Keratinocyte (primary cell): Measurements from ENCODE around the gene ADSL. TPM values are rescaled to one million over a fixed set of nuclear protein-coding genes. Genes with fewer than 3 reads are reported as not detected.

ENCODE experiments used
- DNase-seq: peaks from one replicate; pipeline ENCODE4 v3.0.0-alpha.2; 2011; ENCODE audit warnings: low read depth, missing footprints, low spot score
- FAIRE-seq: peaks from 2 replicates; lab custom pipeline; 2011; peaks lifted over from hg19 to GRCh38; lab: Jason Lieb, UNC
- H2AFZ ChIP-seq: 2 replicates; pipeline ENCODE4 v1.6.0; 2012; ENCODE audit warnings: low read length, control low read depth, inconsistent platforms; ENCODE audit not compliant: control insufficient read depth
- H3K27ac ChIP-seq: 2 replicates; pipeline ENCODE4 v1.5.1; 2011; ENCODE audit warnings: low read length; ENCODE audit not compliant: control insufficient read depth, insufficient read depth
- H3K27me3 ChIP-seq: 3 replicates; pipeline ENCODE4 v1.6.0; 2011; ENCODE audit warnings: low read length; ENCODE audit not compliant: control insufficient read depth, insufficient read depth; ENCODE audit errors: extremely low read depth
- H3K36me3 ChIP-seq, 2 experiments: 2 replicates in 1 of 2; 3 replicates in 1 of 2; pipeline ENCODE4 v1.5.1; 2011; ENCODE audit warnings: low read length in 2 of 2, mild to moderate bottlenecking in 1 of 2; ENCODE audit not compliant: control insufficient read depth in 2 of 2, insufficient read depth in 2 of 2; ENCODE audit errors: extremely low read depth in 1 of 2
- H3K4me1 ChIP-seq: 3 replicates; pipeline ENCODE4 v1.5.1; 2011; ENCODE audit warnings: low read length; ENCODE audit not compliant: control insufficient read depth, insufficient read depth; ENCODE audit errors: extremely low read depth
- H3K4me2 ChIP-seq: 3 replicates; pipeline ENCODE4 v1.6.0; 2011; ENCODE audit warnings: low read depth, low read length; ENCODE audit not compliant: control insufficient read depth, insufficient read depth; ENCODE audit errors: extremely low read depth
- H3K4me3 ChIP-seq, 3 experiments: fragments of 200-600 bp in 1 of 3; sonication (generic) in 1 of 3; 2 replicates in 2 of 3; 3 replicates in 1 of 3; pipeline ENCODE4 v1.5.1; 2011 to 2016; ENCODE audit warnings: low read length in 3 of 3, mild to moderate bottlenecking in 3 of 3, control low read depth in 2 of 3, inconsistent platforms in 1 of 3, low read depth in 1 of 3, mixed read lengths in 1 of 3, mixed run types in 1 of 3, moderate library complexity in 1 of 3; ENCODE audit not compliant: control insufficient read depth in 2 of 3, insufficient read depth in 2 of 3; ENCODE audit errors: extremely low read depth in 1 of 3
- H3K79me2 ChIP-seq: 2 replicates; pipeline ENCODE4 v1.6.0; 2012; ENCODE audit warnings: low read length; ENCODE audit not compliant: control insufficient read depth, insufficient read depth
- H3K9ac ChIP-seq: 3 replicates; pipeline ENCODE4 v1.6.0; 2011; ENCODE audit warnings: low read length; ENCODE audit not compliant: control insufficient read depth, insufficient read depth; ENCODE audit errors: extremely low read depth
- H3K9me1 ChIP-seq: 3 replicates; pipeline ENCODE4 v1.6.0; 2011; ENCODE audit warnings: low read length; ENCODE audit not compliant: control insufficient read depth, insufficient read depth; ENCODE audit errors: extremely low read depth
- H3K9me3 ChIP-seq: 2 replicates; pipeline ENCODE4 v1.5.1; 2012; ENCODE audit warnings: low read depth, low read length; ENCODE audit not compliant: control insufficient read depth
- H4K20me1 ChIP-seq: 3 replicates; pipeline ENCODE4 v1.6.0; 2011; ENCODE audit warnings: low read length; ENCODE audit not compliant: control insufficient read depth, insufficient read depth; ENCODE audit errors: extremely low read depth
- CTCF ChIP-seq, 3 experiments: IDR thresholded peaks in 1 of 3; conservative IDR thresholded peaks in 1 of 3; optimal IDR thresholded peaks in 1 of 3; 2 replicates in 2 of 3; 3 replicates in 1 of 3; pipeline versions ENCODE3 to v1.5.1; 2011; ENCODE audit warnings: low read length in 3 of 3, mild to moderate bottlenecking in 3 of 3, moderate library complexity in 2 of 3, control low read depth in 1 of 3, inconsistent platforms in 1 of 3; ENCODE audit not compliant: insufficient read depth in 2 of 3; ENCODE audit errors: extremely low read depth in 1 of 3
- EZH2 ChIP-seq: IDR thresholded peaks from one replicate; pipeline ENCODE4 v1.6.1; 2012; ENCODE audit warnings: inconsistent platforms, mild to moderate bottlenecking, low read length, moderate library complexity
- dilution Hi-C: fragments of 300-500 bp; cut with MboI; formaldehyde crosslinking; loops from one replicate; pipeline ENCODE4 v1.7.0; 2020; ENCODE audit warnings: low sequenced_read_pairs; ENCODE audit not compliant: extremely low pct_ligation_motif_present
- polyA plus RNA-seq, 5 experiments: library from polyadenylated mRNA; depleted of rRNA in 3 of 5; stranded (reverse) in 3 of 5; stranded (forward) in 1 of 5; unstranded in 1 of 5; fragments of >200 nt; gene quantifications; 1 replicate in 1 of 5; 2 replicates in 3 of 5; 3 replicates in 1 of 5; pipeline versions ENCODE4 v1.2.1 to v1.2.3, GENCODE V29; 2011 to 2012; ENCODE audit warnings: missing spikeins in 2 of 5, low read depth in 1 of 5, low replicate concordance in 1 of 5

The ADSL gene
- polyA plus RNA-seq, 1 donor (not counting 4 experiments of a cell fraction or from before 2014, with no cell fraction given), result 96.1 TPM

GRCh38 chr22:40340044-40340443 lies 6.3 kb upstream of the ADSL start:
- no peaks in the 10 kb centered on the region for H4K20me1 ChIP-seq
- no peaks in the 10 kb centered on the region for H3K9me3 ChIP-seq
- H3K36me3 ChIP-seq, result peaks cover 0 to 2% of the 10 kb centered on the region in 2 experiments
- H3K27me3 ChIP-seq, result no peaks in the 10 kb centered on the region
- H3K27ac ChIP-seq, result no peak overlapping the region
- H2AFZ ChIP-seq, result no peak overlapping the region
- no peak overlapping the region for H3K9ac ChIP-seq
- no peak overlapping the region for H3K4me3 ChIP-seq
- DNase-seq (no peak), FAIRE-seq (no peak)
- dilution Hi-C loops, result no loop called here
- H3K4me1 ChIP-seq, result no peaks in the 10 kb centered on the region
- H3K9me1 ChIP-seq, result no peaks in the 10 kb centered on the region
- no peak overlapping the region for H3K4me2 ChIP-seq
- no peaks in the 10 kb centered on the region for H3K79me2 ChIP-seq
- no peak for TF ChIP-seq EZH2

DNA sequence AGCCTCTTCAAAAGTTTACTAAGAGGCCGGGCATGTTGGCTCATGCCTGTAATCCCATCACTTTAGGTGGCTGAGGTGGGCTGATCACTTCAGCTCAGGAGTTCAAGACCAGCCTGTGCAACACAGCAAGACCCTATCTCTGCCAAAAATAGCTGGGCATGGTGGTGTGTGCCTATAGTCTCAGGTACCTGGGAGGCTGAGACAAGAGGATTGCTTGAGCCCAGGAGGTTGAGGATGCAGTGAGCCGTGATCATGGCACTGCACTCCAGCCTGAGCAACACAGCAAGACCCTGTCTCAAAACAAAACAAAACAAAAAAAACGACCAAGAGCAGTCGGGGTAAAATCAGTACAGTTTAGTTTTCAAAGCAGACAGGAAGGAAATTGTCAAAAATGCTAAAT lies 4.7 kb upstream of the ADSL start:
- dilution Hi-C loops, result no loop called here
- no peak for DNase-seq
- Histone ChIP-seq H3K27me3 (no peaks in the 10 kb centered on the region), H4K20me1 (no peaks in the 10 kb centered on the region), H2AFZ (no peak overlapping the region), H3K9me3 (no peaks in the 10 kb centered on the region), H3K4me1 (no peaks in the 10 kb centered on the region), H3K79me2 (no peaks in the 10 kb centered on the region), H3K9ac (no peak overlapping the region), H3K4me2 (no peak overlapping the region), H3K4me3 (no peak overlapping the region), H3K9me1 (no peaks in the 10 kb centered on the region), H3K36me3 (no peaks in the 10 kb centered on the region), H3K27ac (no peak overlapping the region)
- FAIRE-seq, result no peak
- TF ChIP-seq CTCF (optimal IDR thresholded peaks at IDR 0.05 in 1 of 3, IDR thresholded peaks at IDR 0.05 in 1 of 3, conservative IDR thresholded peaks at IDR 0.05 in 1 of 3; ENCODE audit: extremely low read depth in 1 of 3, insufficient read depth in 2 of 3, low read length in 3 of 3) (no peak), EZH2 (no peak)

DNA sequence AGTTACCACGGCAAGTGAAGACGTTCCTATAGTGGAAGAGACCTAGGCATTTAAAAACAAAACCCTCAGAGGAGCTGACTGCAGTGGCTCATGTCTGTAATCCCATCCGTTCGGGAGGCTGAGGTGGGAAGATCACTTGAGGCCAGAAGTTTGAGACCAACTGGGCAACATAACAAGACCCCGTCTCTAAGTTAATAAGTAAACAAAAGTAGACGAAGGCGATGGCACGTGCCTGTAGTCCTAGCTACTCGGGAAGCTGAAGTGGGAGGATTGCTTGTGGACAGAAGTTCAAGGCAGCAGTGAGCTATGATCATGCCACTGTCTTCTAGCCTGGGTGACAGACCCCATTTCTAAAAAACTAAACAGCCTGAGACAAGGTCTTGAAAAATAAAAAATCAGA lies 3.8 kb upstream of the ADSL start:
- H2AFZ ChIP-seq, result no peak overlapping the region
- H3K4me2 ChIP-seq, result no peak overlapping the region
- H3K36me3 ChIP-seq, result no peaks in the 10 kb centered on the region
- H3K9me3 ChIP-seq, result no peaks in the 10 kb centered on the region
- DNase-seq (no peak), FAIRE-seq (no peak)
- no peaks in the 10 kb centered on the region for H3K27me3 ChIP-seq
- no peak for TF ChIP-seq EZH2
- dilution Hi-C loops, result no loop called here
- no peaks in the 10 kb centered on the region for H4K20me1 ChIP-seq
- peaks cover 3% of the 10 kb centered on the region for H3K4me1 ChIP-seq
- no peak overlapping the region for H3K9ac ChIP-seq
- no peaks in the 10 kb centered on the region for H3K9me1 ChIP-seq
- H3K79me2 ChIP-seq, result peaks cover 8% of the 10 kb centered on the region
- H3K4me3 ChIP-seq, result no peak overlapping the region
- no peak overlapping the region for H3K27ac ChIP-seq
